ENCODE data around the gene DHRS3.

The DHRS3 gene

DNA sequence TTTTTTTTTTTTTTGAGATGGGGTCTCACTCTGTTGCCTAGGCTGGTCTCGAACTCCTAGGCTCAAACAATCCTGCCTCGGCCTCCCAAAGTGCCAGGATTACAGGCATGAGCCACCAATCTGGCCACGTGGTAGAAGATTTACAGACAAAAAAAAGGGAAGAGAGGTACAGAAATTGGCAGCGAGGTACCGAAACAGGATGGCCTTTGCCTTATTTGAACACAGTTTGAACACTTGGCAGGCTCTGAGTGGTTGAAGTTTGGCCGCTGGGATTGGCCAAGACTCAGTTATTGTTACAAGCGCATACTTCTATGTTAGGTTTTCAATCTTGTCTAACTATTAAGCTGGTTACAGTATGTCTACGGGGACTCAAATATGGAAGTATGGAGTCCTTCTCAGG lies 19.7 kb upstream of the DHRS3 start:
- no peak for DNase-seq

DNA sequence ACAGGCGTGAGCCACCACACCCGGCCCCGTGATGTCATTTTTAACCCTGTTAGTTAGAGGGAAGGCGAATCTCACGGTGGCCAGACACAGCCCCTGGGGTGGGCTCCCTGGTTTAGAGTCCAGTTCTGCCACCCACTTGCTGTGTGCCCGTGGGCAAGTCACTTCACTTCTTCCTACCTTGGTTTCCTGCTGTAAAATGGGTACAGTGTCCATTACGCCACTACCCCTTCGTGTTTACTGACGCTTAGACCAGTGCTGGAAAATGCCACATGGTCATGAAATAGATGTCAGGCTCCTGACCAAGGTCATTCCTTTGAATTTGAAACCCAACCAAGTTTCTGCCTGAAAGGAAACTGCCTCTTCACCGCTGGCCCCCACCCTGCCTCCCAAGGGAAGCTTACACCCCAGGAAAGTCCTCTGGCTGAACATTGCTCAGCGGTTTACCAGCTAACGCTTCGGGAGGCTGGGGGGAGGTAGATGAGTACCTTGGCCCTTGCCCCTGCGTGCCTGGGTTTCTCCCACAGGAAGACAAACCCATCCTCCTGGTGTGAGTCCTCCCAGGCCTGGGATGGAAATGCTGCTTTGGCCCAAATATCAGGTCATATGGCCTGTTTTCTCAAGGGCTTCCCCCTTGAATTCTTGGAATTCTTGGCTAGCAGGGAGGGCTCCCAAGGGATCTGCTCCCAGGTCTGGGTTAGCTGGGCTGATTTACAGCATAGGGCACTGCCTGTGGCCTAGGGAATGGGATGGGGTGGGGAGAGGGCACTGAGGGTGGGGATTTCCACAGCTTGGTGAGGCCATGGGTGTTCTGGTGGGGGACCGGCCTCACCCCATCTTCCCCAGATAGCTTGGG lies 18.3 kb upstream of the DHRS3 start:
- DNase-seq = no peak

DNA sequence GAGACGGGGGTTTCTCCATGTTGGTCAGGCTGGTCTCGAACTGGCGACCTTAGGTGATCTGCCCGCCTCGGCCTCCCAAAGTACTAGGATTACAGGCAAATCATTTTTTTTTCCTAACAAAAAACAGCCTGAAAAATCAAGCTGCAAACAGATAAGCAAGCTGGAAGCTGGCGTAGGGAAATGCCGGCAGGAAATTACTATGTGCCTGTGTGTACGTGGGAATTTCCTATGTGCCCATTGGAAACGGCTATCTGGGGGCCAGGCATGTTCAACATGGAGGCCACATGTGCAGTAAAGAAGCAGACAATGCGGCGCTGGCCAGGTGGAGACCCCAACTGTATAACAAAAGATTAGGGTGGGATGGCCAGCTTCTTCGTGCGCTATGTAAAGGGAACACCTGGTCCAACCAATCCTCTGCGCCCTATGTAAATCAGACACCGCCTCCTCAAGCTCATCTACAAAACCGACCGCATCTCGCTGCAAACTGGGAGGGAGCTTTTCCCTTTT lies 16.7 kb upstream of the DHRS3 start:
- no peak for DNase-seq

DNA sequence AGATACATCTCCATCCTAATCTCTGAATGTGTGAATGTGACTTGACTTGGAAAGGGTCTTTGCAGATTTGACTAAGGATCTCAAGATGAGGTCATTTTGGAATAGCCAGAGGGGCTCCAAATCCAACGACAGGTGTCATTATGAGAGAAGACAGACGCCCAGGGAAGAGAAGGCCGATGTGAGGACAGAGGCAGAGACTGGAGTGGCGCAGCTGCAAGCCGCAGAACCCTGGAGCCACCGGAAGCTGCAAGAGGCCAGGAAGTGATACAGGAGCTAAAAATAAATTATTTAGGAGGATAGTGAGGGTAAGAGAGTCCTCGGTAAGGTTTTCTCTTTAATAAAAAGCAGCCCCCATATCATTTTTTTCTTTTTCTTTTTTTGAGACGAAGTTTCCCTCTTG lies 16.1 kb upstream of the DHRS3 start:
- no peak for DNase-seq

DNA sequence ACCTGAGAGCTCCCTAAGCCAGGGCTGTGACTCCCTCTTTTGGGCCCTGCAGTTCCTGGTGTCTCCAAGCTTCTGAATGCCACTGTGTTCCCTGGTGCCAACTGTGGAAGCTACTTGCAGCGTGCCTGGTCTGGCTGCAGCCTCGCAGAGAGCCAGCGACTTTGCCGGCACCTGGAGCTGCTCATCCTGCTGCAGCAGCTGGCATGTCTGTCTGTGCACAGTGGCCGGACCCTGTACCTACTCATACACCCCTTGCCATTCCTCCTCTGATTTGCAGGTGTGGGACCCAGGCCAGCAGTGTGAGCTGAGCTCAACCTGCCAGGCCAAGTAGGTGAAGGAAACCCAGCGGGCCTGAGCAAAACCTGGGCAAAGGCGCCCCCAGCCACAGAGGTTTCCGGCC lies 13.6 kb upstream of the DHRS3 start:
- no peak for DNase-seq

DNA sequence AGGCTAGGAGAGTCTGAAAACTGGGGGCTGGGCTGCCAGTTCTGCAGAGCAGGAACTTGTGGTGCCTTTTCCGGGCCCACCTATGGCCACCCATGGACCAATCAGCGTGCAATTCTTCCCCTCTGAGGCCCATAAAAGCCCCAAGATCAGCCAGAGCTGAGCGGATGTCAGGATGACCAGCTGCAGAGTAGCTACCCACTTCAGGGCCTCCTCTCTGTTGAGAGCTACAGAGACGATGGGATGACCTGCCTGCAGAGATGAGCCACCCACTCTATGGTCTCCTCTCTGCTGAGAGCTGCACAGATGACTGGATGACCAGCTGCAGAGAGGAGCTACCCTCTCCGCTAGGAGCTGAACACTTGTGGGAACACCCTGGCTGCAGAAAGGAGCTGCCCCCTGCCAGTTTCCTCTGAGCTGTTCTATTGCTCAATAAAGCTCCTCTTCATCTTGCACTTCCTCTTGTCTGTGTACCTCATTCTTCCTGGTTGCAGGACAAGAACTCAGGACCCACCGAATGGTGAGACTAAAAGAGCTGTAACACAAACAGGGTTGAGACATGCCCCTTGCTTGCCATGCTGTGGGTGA lies 13.0 kb upstream of the DHRS3 start:
- no peak for DNase-seq

DNA sequence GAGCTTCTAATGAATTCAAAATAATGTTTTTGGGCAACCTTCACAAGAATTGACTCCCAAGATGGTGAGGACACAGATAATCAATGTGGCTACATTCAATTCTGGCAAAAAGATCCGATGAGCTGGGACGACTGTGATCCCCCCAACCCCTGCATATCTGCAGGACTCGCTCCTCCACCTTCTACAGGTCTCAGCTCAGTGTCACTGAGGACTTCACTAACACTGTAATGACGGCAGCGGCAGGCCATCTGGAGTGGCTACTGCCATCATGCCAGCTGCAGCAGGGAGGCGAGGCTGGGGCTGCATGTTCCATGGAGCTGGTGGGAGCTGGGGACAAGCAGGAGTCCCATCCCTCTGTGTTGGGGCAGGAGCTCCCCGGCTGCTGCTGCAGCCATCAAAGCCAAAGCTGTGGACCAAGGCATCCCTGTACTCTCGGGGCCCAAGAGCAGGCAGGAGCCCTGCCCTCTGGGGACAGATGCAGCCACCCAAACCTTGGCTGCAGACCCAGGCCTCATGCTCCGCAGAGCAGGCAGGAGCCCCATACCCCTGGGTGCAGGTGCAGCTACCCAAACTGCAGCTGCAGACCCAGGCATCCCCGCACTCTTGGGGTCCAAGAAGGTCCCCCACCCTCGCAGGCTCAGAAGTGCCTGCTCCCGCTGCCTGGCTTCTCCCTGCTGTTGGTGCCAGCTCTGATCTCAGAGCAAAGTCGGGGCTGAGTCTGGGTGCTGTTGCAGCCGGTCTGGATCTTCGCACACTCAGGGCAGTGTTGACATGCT lies 12.2 kb upstream of the DHRS3 start:
- no peak for DNase-seq

DNA sequence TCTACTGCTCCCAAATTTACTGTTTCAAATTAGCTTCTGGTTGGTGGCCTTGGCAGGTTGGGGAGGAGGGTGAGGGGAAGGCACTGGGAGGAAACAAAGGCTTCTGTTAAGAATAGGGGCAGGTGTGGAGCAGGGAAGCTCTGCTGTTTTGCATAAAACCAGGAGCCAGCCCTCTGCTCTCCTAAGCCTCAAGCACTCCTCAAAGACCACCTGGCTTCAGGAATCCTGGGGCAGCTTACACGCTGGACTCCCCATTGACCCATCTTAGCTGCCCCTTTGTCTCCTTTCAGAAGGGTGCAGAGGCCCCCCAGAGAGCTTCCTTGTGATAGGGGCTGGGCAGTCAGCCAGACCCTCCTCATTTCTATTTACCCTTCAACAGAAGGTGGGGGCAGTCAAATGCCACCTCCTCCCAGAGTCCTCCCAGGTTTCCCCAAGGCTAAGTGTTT lies 11.5 kb upstream of the DHRS3 start:
- DNase-seq = no peak

DNA sequence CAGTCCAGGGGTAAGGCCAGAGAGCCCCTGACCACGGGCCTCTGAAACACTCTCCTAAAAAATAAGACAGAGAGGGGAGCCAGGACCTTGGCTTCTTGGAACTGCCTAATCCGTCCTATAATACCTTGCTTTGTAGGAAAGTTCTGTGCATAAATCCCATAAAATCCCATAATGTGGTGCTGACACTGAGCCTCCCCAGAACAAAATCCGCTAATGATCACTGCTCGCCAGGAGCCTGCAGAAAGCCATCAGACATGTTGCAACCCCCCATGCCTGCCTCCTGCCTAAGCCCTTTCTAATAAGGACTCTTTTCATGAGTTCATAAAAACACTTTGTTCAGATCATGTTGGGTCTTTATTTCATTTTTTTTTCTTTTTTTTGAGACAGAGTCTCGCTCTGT lies 9.3 kb upstream of the DHRS3 start:
- no peak for DNase-seq

DNA sequence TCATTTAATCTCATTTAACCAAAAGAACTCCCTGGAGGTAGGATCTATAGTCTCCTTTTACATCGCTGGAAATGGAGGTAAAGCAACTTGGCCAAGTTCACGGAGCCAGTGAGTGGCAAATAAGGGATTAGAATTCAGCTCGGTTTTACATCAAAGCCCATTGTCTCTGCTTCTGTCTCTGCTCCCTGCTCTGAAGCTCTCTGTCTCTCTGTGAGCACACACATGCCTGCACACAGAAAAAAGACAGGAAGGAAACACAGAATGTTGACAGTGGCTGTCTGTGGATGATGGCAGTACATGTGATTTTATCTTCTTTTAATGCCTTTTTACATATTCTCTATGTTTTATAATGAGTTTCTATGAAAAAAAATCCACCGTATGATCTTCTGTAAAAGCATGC lies 8.9 kb upstream of the DHRS3 start:
- no peak for DNase-seq

DNA sequence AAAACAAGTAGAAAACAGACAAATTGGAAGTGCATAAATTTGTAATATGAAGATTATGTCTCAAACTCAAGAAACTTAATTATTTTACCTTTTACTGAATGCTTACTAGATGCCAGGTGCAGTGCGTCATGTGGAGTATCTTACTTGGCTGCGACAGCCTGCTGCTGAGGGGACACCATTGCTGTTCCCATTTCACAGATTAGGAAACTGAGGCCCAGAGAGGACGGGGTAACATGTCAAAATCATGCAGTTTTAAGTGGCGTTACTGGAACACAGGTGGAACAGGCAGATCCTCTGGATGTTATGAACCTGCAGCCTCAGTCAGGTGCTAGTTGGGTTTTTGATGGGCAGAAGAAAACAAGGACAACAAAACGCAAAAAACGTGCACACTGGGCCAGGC lies 7.3 kb upstream of the DHRS3 start:
- no peak for DNase-seq

DNA sequence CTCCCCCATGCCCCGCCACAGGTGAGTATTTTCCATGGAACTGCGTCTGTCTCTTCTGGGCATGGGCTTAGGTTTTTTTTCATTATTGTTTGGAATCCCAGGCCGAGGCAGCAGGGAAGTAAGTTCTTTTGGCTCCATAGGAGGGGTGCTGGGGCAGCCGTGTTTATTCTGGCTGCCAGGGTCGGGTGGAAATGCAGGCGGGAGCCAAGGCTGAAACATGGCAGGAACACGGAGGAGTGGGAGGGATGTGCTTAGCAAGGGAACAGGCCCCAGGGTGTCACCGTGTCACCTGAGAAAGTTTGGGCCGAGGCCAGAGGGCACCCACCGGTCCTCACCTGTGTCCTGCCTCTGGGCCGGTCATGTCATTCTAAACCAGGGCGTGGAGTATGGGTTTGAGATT lies 4.5 kb upstream of the DHRS3 start:
- DNase-seq = no peak

DNA sequence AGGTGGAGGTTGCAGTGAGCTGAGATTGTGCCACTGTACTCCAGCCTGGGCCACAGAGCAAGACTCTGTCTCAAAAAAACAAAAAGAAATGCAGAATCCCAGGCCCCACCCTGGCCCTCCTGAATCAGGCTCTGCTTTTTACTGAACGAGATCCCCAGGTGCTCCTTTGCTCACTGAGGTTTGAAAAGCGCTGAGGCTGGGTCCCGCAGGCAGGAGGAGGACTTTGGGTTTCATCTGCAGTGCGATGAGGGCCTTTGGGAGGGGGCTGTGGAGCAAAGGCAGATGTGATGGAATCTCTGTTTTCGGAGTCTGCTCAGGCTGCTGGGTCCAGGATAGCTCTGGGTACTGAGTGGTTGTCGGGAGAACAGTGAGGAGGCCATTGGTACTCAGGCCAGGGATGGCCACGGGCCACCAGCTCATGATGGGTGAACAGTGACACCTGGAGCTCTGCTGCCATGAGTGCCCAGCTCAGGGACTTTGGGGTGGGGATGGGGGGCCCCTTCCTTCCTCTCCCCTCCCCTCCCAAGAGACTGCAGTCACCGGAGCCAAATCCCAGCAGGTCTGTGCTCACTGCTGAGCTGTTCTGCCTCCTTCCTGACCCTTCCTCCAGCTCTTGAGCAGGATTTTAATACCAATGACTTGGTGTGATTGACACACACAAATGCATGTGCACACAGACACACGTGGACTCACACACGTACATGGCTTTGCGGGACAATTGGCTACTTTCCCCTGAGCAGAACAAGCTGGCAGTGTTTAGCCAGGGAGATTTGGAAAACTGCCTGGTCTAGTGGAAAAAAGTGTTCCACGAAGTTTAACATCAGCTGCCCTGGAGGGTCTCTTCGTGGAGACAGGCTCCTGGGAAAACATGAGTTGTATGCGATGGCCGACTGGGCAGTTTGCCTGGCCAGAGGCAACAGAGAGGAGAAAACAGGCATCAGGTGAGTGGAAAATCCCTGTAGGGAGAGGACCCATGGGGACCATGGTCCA lies 3.6 kb upstream of the DHRS3 start:
- no peak for DNase-seq

DNA sequence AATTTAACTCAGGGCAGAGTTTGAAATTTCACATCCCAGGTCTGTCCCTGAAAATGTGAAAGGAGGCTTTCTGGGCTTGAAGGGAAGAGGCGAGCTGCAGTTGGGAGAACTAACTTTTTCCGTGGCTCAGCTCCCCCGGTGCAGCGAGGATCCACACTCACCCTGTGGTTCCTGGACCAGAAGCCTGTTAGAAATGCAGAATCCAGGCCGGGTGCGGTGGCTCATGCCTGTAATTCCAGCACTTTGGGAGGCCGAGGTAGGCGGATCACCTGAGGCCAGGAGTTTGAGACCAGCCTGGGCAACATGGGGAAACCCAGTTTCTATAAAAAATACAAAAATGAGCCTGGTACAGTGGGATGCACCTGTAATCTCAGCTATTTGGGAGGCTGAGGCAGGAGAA lies 2.9 kb upstream of the DHRS3 start:
- DNase-seq = no peak

DNA sequence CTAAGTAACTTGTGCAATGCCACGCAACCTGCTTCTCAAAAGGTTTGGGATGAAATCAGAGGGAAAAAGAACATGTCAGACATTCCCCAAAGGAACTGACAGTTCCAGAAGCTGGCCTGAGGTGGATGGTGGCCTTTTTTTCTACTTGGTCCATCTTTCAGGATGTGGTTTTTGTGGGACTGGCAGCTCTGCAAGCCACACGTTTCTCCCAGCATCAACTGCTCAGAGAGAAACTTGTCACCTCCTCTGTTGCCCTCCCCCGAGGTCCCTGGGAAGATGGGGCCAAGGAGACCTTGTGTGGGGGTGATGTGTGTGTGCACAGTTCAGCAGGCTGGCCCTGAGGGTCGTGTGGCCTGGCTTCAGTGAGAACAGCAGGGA lies 2.5 kb upstream of the DHRS3 start:
- peak; percentile 35 for DNase-seq

DNA sequence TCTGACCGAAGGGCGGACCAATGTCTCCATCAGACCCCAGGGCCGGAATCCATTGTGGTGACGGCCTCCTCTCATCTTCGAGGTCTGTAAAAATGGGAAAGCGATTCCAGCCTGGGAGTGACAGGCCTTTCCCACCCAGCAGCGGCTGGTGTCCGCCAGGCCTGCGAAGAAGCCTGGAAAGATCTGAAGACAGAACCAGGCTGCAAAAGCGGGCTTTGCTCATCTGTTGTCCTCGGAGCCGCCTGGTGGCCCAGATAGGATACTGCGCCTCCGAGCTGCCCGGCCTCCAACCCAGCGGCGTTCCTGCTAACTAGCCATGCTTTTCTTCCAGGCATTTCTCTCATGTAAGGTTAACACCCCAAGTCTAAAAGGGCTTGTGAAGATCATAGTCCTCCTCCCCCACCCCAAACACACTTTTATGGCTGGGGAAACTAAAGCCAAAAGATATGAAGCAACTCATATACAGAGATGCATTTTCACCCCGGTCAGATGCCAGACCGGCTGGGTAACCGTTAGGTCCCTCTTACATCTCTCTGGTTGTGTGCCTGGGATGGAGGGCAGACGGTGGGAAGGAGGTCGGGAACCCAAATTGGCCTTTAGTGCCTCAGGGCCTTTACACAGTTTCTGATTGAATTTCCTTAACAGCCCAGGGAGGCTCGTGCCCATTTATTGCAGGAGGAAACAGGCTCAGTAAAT lies 1.9 kb upstream of the DHRS3 start:
- DNase-seq = peak; percentile 65

DNA sequence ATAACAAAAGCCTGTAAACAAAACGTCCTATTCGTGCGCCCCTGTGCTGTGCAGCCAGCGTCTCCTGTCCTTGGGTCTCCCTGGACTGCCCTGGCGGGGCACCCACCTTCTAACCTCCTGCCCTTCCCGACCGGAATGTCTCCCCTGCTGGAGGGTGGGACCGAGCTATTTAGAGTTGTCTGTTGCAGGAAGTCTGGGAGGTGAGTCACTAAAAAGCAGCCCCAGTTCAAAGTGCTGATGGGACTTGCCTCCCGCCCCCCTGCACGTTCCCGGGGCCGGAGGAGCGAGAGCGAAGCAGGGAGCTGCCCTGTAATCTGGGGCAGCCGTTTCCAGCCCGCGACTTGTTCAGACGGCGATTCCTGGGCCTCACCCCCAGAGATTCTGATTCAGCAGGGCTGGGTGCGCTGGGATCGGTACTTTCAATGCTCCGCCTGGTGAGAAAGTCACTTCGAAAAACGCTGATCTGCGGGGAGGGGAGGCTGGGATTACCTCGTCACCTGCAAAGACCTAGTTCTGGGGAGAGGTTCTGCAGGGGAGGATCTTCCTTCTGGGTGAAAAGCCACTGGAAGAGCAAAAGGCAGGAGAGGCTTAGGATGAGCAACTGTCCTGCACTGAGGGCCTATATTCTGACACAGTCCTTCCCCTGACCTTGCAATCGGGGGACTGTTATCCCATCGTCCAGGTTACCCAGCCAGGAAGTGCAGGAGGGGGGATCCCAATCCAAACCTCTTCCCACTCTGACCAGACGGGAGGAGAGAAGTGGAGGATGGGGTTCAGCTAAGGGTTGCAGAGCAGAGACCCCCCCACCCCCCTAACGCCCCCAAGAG lies 1.2 kb upstream of the DHRS3 start:
- peak; percentile 52 for DNase-seq

DNA sequence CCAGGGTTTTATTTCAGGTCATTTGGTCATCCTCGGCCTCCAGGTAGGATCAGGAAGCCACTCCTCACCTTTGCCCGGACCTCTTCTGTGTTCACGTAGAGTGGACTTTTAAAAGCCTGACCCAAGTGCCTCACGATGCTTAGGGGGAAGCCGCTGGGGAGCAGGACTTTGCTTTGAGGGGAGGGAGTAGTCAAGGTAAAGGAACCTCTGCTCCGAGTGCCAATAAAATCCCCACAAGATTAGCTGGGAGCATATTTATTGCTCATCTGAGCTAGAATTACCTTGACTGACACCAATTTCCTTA lies 603 bp upstream of the DHRS3 start:
- DNase-seq = no peak

DNA sequence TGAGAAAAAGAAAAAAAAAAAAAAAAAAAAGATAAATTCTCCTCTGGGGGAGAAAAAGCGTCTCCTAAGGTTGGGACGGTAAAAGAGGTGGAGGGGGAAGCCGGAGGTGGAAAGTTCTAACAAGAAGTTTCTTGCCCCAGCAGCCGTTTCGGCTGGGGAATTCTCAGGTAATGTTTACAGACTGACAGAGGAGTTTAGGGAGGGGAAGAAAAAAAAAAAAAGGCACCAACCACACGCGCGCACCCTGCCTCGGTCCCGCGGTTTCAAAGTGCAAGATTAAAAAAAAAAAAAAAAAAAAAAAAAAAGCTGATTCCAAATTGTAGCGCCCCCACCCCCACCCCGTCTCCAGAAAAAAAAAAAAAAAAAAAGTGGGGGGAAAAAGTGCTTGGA lies 504 bp downstream of the DHRS3 start:
- peak; percentile 60 for DNase-seq

DNA sequence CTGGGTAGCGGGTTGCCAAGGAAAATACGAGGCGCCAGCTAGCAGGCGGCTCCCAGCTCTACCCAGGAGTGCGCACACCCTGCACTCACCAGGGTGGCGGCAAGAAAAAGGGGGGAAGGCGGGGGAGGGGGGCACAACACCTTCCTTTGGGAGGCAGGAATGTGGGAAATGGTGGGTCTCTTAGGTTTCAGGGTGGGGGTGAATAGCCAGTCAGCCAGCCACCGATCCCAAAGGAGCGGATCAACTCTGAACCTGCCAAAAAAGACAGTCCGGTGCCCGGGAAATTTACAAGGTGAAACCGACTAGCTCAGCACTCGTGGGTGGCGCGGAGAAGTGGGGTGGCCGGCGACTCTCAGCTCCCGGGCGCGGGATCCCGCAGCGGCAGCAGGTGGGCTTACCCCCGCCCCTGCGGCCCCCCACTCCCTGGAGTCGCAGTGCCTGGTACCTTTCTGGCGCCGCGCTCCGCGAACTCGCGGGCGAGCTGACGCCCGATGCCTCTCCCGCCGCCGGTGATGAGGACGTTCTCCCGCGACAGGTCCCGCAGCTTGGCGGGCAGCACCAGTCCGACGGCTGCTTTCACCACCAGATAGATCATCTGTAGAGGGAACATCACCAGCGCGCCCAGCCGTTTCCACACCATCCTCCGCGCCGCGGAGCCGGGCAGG lies 1.2 kb downstream of the DHRS3 start:
- DNase-seq = peak; percentile 15
